Measurements from ENCODE around the gene MEIS3. TPM values are rescaled to one million over a fixed set of nuclear protein-coding genes. Genes with fewer than 3 reads are reported as not detected.

The MEIS3 gene
- 1 to 10 TPM; 1.3 to 2.1 (median 1.8) TPM for total RNA-seq
- polyA plus RNA-seq: 1 to 10 TPM in 2 of 3 donors, under 1 TPM in 1; 0.83 to 2.4 (median 1.4) TPM
- long read RNA-seq, donor 1, partial matches to known transcripts: 2 of 4 reads
- long read RNA-seq, donor 1, other reads (novel, unspliced or antisense): 1 of 4 reads
- long read RNA-seq, donor 2, partial matches to known transcripts: 1 of 3 reads
- long read RNA-seq, donor 2, other reads (novel, unspliced or antisense): 1 of 3 reads

DNA sequence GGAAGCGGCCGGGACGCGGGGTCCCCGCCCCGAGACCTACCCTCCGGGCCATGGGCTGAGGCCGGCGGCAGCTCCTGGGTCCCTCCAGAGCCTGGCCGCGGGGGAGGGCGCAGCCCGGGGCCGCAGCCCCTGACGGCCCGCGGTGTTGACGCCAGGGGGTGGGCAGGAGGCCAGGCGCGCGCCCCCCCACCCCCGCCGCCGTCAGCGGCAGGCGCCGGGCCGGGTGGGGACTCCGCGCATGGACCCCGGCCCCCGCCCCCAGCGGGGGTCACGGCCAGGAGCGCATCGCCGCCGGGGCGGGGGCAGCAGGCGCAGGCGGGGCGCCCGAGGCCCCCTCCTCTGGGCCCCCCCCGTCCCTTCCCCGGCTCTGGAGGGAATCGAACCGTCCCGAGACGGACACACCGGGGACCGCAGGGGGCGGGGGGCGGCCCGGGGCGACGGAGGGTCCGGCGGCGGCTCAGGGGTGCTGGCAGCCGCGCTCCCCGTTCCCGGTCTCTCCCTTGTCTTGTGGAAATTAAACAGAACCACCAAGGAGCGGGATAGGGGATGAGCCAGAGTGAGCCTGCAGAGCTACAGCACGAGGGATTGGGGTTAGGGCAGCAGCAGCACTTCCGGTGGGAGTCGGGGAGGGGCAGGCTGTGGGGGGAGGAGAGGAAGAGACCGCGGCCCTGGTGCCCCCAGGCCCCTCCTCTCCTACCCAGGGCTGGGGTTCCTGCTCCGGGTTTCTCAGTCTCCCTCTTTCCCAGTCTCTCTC lies at the start of gene MEIS3:
Gene MEIS3, minus strand, starts transcription at position 498 of the 754 bp plus-strand sequence. Its CDS starts 446 bp downstream, at position 52.
- no peaks in the 10 kb centered on the region for H3K36me3 ChIP-seq (ENCODE audit: insufficient read depth in 1 of 2, low read depth in 1 of 2)
- H3K27me3 ChIP-seq (ENCODE audit: insufficient read depth in 3 of 3, low read length in 2 of 3): peaks cover 0 to 83% (median 46%) of the 10 kb centered on the region in 3 donors
- no peaks in the 10 kb centered on the region for H3K9me3 ChIP-seq
- intact Hi-C loops (cut with DNase I): no loop called here
- TF ChIP-seq CTCF (IDR thresholded peaks at IDR 0.05): no peak
- DNase-seq (no peak), ATAC-seq (no peak)
- peak within 1 kb of the TSS; percentile 42 for H3K4me3 ChIP-seq
- H3K4me1 ChIP-seq: no peaks in the 10 kb centered on the region
- H3K27ac ChIP-seq: no peak within 1 kb of the TSS
- 0 to 3% (median 1%) methylated on average over 24 to 70 of the region's 70 CpGs for WGBS, 3 donors

- no peaks in the 10 kb centered on the region for H3K4me1 ChIP-seq
- H3K4me3 ChIP-seq: no peak overlapping the region
- no peak overlapping the region for H3K27ac ChIP-seq
- WGBS, 3 donors: 28 to 35% (median 28%) methylated on average over 9 of the region's 9 CpGs
- no peak for TF ChIP-seq CTCF (IDR thresholded peaks at IDR 0.05)
- no peaks in the 10 kb centered on the region for H3K36me3 ChIP-seq (ENCODE audit: insufficient read depth in 1 of 2, low read depth in 1 of 2)
- DNase-seq (no peak), ATAC-seq (no peak)
- no peaks in the 10 kb centered on the region for H3K9me3 ChIP-seq
- peaks cover 0 to 55% (median 17%) of the 10 kb centered on the region in 3 donors for H3K27me3 ChIP-seq (ENCODE audit: insufficient read depth in 3 of 3, low read length in 2 of 3)
- intact Hi-C loops (cut with DNase I): no loop called here
These were observed 48.6 kb upstream of the MEIS3 start for GRCh38 chr19:47467914-47468313.

DNA sequence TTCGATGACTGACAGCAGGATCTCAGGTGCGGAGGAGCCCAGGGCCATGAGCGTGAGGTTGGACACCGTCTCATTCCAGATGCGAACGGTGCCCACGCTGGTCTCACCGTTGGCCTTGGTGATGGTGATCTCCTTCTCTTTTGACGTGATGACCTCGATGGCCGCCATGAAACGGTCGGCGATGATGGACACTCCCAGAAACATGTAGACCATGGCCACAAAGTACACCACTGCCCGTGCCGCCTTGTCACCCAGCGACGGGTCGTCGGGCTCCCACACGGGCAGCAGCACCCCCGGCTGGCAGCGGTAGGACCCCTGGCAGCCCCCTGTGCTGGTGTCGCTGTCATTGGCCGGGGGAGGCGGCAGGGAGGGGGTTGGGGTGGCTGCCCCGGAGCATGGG lies 46.6 kb upstream of the MEIS3 start:
- intact Hi-C loops (cut with DNase I): no loop called here
- Histone ChIP-seq H3K27me3 (ENCODE audit: insufficient read depth in 3 of 3, low read length in 2 of 3) (peaks cover 0 to 48% (median 13%) of the 10 kb centered on the region in 3 donors), H3K27ac (no peak overlapping the region), H3K4me3 (no peak overlapping the region), H3K4me1 (no peaks in the 10 kb centered on the region), H3K9me3 (no peaks in the 10 kb centered on the region), H3K36me3 (ENCODE audit: insufficient read depth in 1 of 2, low read depth in 1 of 2) (no peaks in the 10 kb centered on the region)
- 80 to 84% (median 81%) methylated on average over 24 to 27 of the region's 27 CpGs for WGBS, 3 donors
- DNase-seq: peak in 1 of 2 donors; percentile 32
- no peak for ATAC-seq
- no peak for TF ChIP-seq CTCF (IDR thresholded peaks at IDR 0.05)

DNA sequence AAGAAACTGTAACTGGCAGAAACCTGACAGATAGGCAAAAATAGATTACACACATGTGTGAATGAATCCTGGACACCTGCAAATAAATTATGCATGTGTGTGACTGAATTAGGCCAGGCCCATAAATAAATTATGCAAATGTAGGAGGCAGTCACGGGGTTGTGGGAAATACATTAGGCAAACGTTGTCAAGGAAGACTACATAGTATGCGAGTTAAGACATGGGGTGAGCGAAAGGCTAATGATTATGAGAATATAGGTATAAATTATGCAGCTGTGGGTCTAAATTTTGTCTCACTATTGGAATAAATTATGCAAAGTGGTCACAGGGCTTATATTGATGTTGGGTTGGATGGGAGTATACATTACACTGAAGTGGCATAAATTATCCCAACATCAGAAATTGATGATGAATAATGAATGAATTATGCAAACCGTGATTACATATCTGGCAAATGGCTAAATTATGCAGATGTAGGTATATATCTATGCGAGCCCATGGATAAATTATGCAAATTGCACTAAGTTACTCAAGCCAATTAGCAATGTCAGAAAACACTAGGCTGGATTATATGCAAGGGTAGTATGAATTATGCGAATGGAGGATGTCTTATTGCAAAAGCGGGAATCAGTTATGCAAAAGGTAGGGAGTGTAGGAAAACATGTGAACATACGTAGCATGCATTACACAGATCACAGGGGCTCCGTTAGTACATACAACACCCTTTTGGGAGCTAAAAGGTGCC lies 45.5 kb upstream of the MEIS3 start:
- Histone ChIP-seq H3K4me3 (no peak overlapping the region), H3K9me3 (no peaks in the 10 kb centered on the region), H3K27me3 (ENCODE audit: insufficient read depth in 3 of 3, low read length in 2 of 3) (peaks cover 0 to 56% (median 10%) of the 10 kb centered on the region in 3 donors), H3K27ac (no peak overlapping the region), H3K36me3 (ENCODE audit: insufficient read depth in 1 of 2, low read depth in 1 of 2) (no peaks in the 10 kb centered on the region), H3K4me1 (no peaks in the 10 kb centered on the region)
- ATAC-seq: no peak
- no peak for TF ChIP-seq CTCF (IDR thresholded peaks at IDR 0.05)
- DNase-seq: no peak
- intact Hi-C loops (cut with DNase I): no loop called here
- 64 to 66% (median 64%) methylated on average over 10 of the region's 10 CpGs for WGBS, 3 donors
